Stomach (tissue), 9 donors: Measurements from ENCODE around the gene MRPL43. TPM values are rescaled to one million over a fixed set of nuclear protein-coding genes. Genes with fewer than 3 reads are reported as not detected.

Source experiments
- DNase-seq, 2 donors: peaks; one replicate each; pipeline versions ENCODE4 v3.0.0 to v3.0.0-alpha.2; 2013 to 2019
- H3K27ac ChIP-seq, 5 donors: fragments of 200-600 bp in 4 of 5; sonication (generic) in 4 of 5; one replicate each; pipeline ENCODE4 v1.5.1; 2013 to 2019; ENCODE audit warnings: mild to moderate bottlenecking in 1 of 5, moderate library complexity in 1 of 5
- H3K27me3 ChIP-seq, 3 donors: fragments of 200-600 bp; sonication (generic); one replicate each; pipeline ENCODE4 v1.5.1; 2017 to 2019; ENCODE audit warnings: mixed run types in 1 of 3
- H3K36me3 ChIP-seq, 4 donors: fragments of 200-600 bp; sonication (generic); 1 replicate in 3 of 4; 2 replicates in 1 of 4; pipeline ENCODE4 v1.5.1; 2016 to 2019
- H3K4me1 ChIP-seq, 4 donors: fragments of 200-600 bp; sonication (generic); one replicate each; pipeline ENCODE4 v1.5.1; 2016 to 2019
- H3K4me3 ChIP-seq, 4 donors: fragments of 200-600 bp; sonication (generic) in 3 of 4; one replicate each; pipeline ENCODE4 v1.5.1; 2016 to 2019; ENCODE audit warnings: mild to moderate bottlenecking in 1 of 4
- H3K9me3 ChIP-seq, 4 donors: fragments of 200-600 bp; sonication (generic); one replicate each; pipeline ENCODE4 v1.5.1; 2016 to 2019
- EP300 ChIP-seq: sonication (generic); formaldehyde crosslinking; IDR thresholded peaks from one replicate; pipeline ENCODE4 v1.6.1; 2017; ENCODE audit warnings: antibody characterized with exemption
- POLR2A ChIP-seq, 4 donors: fragments of 450-650 bp; IDR thresholded peaks; one replicate each; pipeline ENCODE4 v1.6.1; 2016; ENCODE audit warnings: antibody characterized with exemption in 4 of 4, control low read depth in 2 of 4, mild to moderate bottlenecking in 1 of 4, moderate library complexity in 1 of 4
- POLR2AphosphoS5 ChIP-seq, 3 donors: sonication (generic); formaldehyde crosslinking; IDR thresholded peaks; one replicate each; pipeline ENCODE4 v1.6.1; 2016; ENCODE audit warnings: antibody characterized with exemption in 3 of 3
- WGBS, 5 donors: extraction: QIAGEN DNeasy Blood & Tissue Kit in 3 of 5; methylation state at CpG; one replicate each; pipeline versions ENCODE4 v1.1.5 to v1.1.7; 2013 to 2018; 5-methylcytosine and 5-hydroxymethylcytosine counted together
- intact Hi-C: fragments of 100-400 bp; cut with DNase I; formaldehyde crosslinking; loops from one replicate; pipeline ENCODE4 v1.15.1; 2023; ENCODE audit warnings: low total_unique reads
- polyA plus RNA-seq, 3 donors: library from polyadenylated mRNA; stranded (reverse); fragments of 200-250 nt; gene quantifications; one replicate each; pipeline ENCODE4 v1.2.3, GENCODE V29; 2013
- small RNA-seq, 4 donors: library from RNA; depleted of rRNA; stranded (forward); fragments of <200 nt; gene quantifications; one replicate each; pipeline ENCODE3, GENCODE V24; 2016
- total RNA-seq, 5 donors: library from RNA; depleted of rRNA; stranded (reverse); fragments of >200 nt; gene quantifications; one replicate each; pipeline versions ENCODE4 v1.1.0 to v1.2.3, GENCODE V29; 2014 to 2016
- TF ChIP-seq, protein P1 (sequence below), 7 experiments: fragments of 450-650 bp in 4 of 7; fragments of 200-600 bp in 3 of 7; sonication (generic) in 3 of 7; IDR thresholded peaks; one replicate each; pipeline ENCODE4 v1.5.1; 2016 to 2019; ENCODE audit warnings: antibody characterized with exemption in 7 of 7, control low read depth in 2 of 7, mild to moderate bottlenecking in 1 of 7
- donor health status: healthy with polysubstance abuse.
- donor health status: Bipolar disorder and iron deficiency.
- donor health status: healthy.

The MRPL43 gene
- total and polyA plus RNA-seq, 8 donors, result 29.9 to 243 (median 95.7) TPM

DNA sequence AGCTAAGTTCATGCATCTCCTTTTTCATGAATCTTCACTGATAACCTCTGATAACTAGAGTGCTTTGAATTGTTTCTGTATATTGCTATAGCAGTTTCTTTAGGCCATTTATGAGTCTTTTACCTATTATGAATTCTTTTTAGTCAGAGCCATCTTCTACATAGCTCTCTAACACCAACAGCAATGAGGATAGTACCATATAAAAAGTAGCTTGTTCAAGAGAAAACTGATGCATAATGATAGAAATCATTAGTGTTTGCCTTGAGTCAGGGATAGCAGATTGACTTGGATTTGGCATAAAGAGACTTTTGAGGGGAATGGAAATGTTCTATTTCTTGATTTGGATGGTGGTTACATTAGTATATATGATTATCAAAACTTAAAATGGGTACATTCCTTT, 43.8 kb downstream of the MRPL43 start:
- H3K9me3 ChIP-seq, result no peaks in the 10 kb centered on the region
- H3K4me1 ChIP-seq, result no peaks in the 10 kb centered on the region
- intact Hi-C loops, result no loop called here

DNA sequence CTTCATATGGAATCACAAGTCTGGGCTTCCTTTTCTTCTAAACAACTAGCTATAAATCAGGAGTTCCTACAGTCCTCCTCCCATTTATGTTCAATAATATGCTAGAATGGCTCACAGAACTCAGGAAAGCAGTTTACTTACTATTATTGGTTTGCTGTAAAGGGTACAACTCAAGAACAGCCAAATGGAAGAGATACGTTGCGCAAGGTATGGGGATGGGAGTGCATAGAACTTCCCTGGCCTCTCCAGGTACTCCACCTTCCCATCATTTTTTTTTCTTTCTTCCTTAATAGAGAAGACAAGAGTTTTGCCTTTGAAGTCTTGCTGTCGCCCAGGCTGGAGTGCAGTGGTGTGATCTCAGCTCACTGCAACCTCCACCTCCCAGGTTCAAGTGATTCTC, 45.1 kb downstream of the MRPL43 start:
- H3K27me3 ChIP-seq, result no peaks in the 10 kb centered on the region
- no peaks in the 10 kb centered on the region for H3K4me1 ChIP-seq
- H3K9me3 ChIP-seq, result no peaks in the 10 kb centered on the region
- no peak overlapping the region for H3K4me3 ChIP-seq
- no peak for DNase-seq
- intact Hi-C loops, result no loop called here
- TF ChIP-seq, protein P1, sequence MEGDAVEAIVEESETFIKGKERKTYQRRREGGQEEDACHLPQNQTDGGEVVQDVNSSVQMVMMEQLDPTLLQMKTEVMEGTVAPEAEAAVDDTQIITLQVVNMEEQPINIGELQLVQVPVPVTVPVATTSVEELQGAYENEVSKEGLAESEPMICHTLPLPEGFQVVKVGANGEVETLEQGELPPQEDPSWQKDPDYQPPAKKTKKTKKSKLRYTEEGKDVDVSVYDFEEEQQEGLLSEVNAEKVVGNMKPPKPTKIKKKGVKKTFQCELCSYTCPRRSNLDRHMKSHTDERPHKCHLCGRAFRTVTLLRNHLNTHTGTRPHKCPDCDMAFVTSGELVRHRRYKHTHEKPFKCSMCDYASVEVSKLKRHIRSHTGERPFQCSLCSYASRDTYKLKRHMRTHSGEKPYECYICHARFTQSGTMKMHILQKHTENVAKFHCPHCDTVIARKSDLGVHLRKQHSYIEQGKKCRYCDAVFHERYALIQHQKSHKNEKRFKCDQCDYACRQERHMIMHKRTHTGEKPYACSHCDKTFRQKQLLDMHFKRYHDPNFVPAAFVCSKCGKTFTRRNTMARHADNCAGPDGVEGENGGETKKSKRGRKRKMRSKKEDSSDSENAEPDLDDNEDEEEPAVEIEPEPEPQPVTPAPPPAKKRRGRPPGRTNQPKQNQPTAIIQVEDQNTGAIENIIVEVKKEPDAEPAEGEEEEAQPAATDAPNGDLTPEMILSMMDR (IDR thresholded peaks at IDR 0.05), result no peak
- no peak for TF ChIP-seq POLR2A (IDR thresholded peaks at IDR 0.05)
- no peak for TF ChIP-seq POLR2AphosphoS5 (IDR thresholded peaks at IDR 0.05)
- TF ChIP-seq EP300, result no peak
- peaks cover 63 to 100% (median 100%) of the 10 kb centered on the region in 4 donors for H3K36me3 ChIP-seq
- 97 to 100% (median 97%) methylated on average over 3 of the region's 3 CpGs for WGBS, 5 donors
- H3K27ac ChIP-seq, result no peak overlapping the region

More for the DNA sequence above, 43.8 kb downstream of the MRPL43 start:
- no peaks in the 10 kb centered on the region for H3K27me3 ChIP-seq
- no peak overlapping the region for H3K27ac ChIP-seq
- no peak for DNase-seq
- H3K36me3 ChIP-seq, result peaks cover 60 to 100% (median 100%) of the 10 kb centered on the region in 4 donors
- TF ChIP-seq POLR2AphosphoS5 (IDR thresholded peaks at IDR 0.05) (no peak), EP300 (no peak), POLR2A (IDR thresholded peaks at IDR 0.05) (no peak)
- TF ChIP-seq, protein P1 (IDR thresholded peaks at IDR 0.05), result no peak
- H3K4me3 ChIP-seq, result no peak overlapping the region

DNA sequence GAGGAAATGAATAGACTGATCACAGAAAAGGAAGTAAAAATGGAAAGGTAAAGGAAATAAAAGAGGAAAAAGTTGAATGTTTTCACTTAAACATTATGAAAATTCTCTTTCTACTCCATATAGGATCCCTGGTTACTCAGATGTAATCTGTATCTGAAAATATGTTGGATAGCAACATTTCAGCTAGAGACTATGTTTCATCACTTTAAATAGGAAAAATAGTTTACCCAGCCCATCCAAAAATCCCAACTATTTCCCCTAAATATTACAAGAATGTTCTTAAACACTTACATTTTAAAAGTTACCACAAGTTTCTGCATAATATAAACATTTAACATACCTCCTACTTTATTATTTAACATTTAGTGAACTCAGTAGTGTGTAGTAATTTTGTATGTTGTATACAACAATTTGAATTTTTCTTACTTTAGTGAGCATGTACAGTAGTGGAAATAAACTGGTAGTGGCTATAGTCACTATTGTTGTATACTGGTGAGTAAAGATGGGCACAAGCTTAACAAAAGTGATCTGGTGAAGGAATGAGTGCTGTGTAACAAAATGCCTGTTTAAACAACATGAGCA, 47.4 kb downstream of the MRPL43 start:
- Histone ChIP-seq H3K9me3 (no peaks in the 10 kb centered on the region), H3K27ac (no peak overlapping the region), H3K4me3 (no peak overlapping the region), H3K36me3 (peaks cover 49 to 100% (median 99%) of the 10 kb centered on the region in 4 donors), H3K27me3 (no peaks in the 10 kb centered on the region), H3K4me1 (no peaks in the 10 kb centered on the region)
- TF ChIP-seq POLR2AphosphoS5 (IDR thresholded peaks at IDR 0.05) (no peak), EP300 (no peak), POLR2A (IDR thresholded peaks at IDR 0.05) (no peak)
- TF ChIP-seq, protein P1 (IDR thresholded peaks at IDR 0.05), result no peak
- intact Hi-C loops, result no loop called here
- no peak for DNase-seq

Small RNA genes lying within 50 kb of the gene (small RNA-seq; reads per million reads assigned to genes)
- 0 reads per million in 4 donors for gene MIR608

Other genes with a start within 250 kb of the MRPL43 start
- not detected for gene PAX2, start 241.9 kb downstream of the MRPL43 start, total RNA-seq
- not detected for gene PAX2, start 241.9 kb downstream of the MRPL43 start, polyA plus RNA-seq
- gene SLF2, start 74.5 kb downstream of the MRPL43 start, total RNA-seq, result 10 to 100 TPM in 4 of 5 donors, 1 to 10 TPM in 1; 2.3 to 49.9 (median 23.3) TPM
- 1 to 10 TPM; 2.3 to 9.0 (median 4.8) TPM for gene SLF2, start 74.5 kb downstream of the MRPL43 start, polyA plus RNA-seq
- gene SEMA4G, start 18.0 kb downstream of the MRPL43 start, total RNA-seq, result 10 to 100 TPM in 3 of 5 donors, 1 to 10 TPM in 2; 7.6 to 96.3 (median 25.5) TPM
- gene SEMA4G, start 18.0 kb downstream of the MRPL43 start, polyA plus RNA-seq, result 1 to 10 TPM; 5.1 to 6.2 (median 6.1) TPM
- gene TWNK, start within 50 bp of the MRPL43 start, total RNA-seq, result 10 to 100 TPM in 2 of 5 donors, 1 to 10 TPM in 2, not detected in 1; 4.2 to 30.8 (median 18.0) TPM
- 1 to 10 TPM; 2.3 to 4.8 (median 4.7) TPM for gene TWNK, start within 50 bp of the MRPL43 start, polyA plus RNA-seq
- gene LZTS2, start 12.3 kb upstream of the MRPL43 start, total RNA-seq, result 10 to 100 TPM; 41.2 to 70.7 (median 52.5) TPM
- 10 to 100 TPM; 34.7 to 58.2 (median 39.1) TPM for gene LZTS2, start 12.3 kb upstream of the MRPL43 start, polyA plus RNA-seq
- gene PDZD7, start 43.6 kb upstream of the MRPL43 start, total RNA-seq, result 1 to 10 TPM in 1 of 5 donors, not detected in 4; 2.4 TPM
- under 1 TPM; 0.20 to 0.76 (median 0.75) TPM for gene PDZD7, start 43.6 kb upstream of the MRPL43 start, polyA plus RNA-seq
- 10 to 100 TPM in 4 of 5 donors, 1 to 10 TPM in 1; 9.9 to 60.4 (median 37.9) TPM for gene SFXN3, start 43.7 kb upstream of the MRPL43 start, total RNA-seq
- 10 to 100 TPM; 11.1 to 20.7 (median 20.5) TPM for gene SFXN3, start 43.7 kb upstream of the MRPL43 start, polyA plus RNA-seq
- 10 to 100 TPM in 2 of 5 donors, 1 to 10 TPM in 2, not detected in 1; 2.2 to 35.5 (median 14.8) TPM for gene KAZALD1, start 74.5 kb upstream of the MRPL43 start, total RNA-seq
- gene KAZALD1, start 74.5 kb upstream of the MRPL43 start, polyA plus RNA-seq, result 10 to 100 TPM; 12.0 to 32.8 (median 12.0) TPM
- 1 to 10 TPM in 1 of 5 donors, under 1 TPM in 1, not detected in 3; 0.58 to 7.0 TPM for gene TLX1, start 143.8 kb upstream of the MRPL43 start, total RNA-seq
- not detected for gene TLX1, start 143.8 kb upstream of the MRPL43 start, polyA plus RNA-seq
- gene LBX1, start 242.0 kb upstream of the MRPL43 start, total RNA-seq, result not detected
- not detected for gene LBX1, start 242.0 kb upstream of the MRPL43 start, polyA plus RNA-seq